Neural progenitor cell (in vitro differentiated cells): Measurements from ENCODE around the gene ABHD12.

Experiments
- EZH2 ChIP-seq: fragments of 200-600 bp; sonication (generic); IDR thresholded peaks from 2 replicates; pipeline ENCODE4 v1.6.1; 2017; ENCODE audit warnings: antibody characterized with exemption, mild to moderate bottlenecking, moderate library complexity
- EZH2phosphoT487 ChIP-seq: fragments of 200-600 bp; sonication (generic); IDR thresholded peaks from 2 replicates; pipeline ENCODE4 v1.6.1; 2017; ENCODE audit warnings: antibody characterized with exemption
- TF ChIP-seq, protein P1 (sequence below): fragments of 200-600 bp; sonication (generic); IDR thresholded peaks from 2 replicates; pipeline ENCODE4 v1.5.1; 2017; ENCODE audit warnings: antibody characterized with exemption, mild to moderate bottlenecking

DNA sequence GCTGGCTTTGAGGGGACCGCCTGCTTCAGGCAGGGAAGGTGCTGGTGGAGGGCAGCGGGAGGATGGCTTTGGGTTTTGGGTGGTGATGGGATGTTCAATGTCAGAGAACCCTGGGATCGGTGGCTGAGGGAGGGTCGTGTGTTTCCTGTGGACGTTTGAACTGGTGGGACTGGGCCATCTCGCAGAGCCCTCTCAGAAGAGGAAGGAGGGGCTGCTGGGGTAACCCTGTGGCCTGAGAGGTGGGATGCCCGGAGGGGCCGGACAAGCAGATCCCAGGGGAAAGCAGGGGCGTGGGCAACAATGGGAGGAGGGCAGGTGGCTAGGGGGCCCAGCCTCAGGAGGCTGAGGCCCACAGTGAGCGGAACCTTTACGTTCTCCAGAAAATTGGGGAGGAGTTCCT, 107.8 kb downstream of the ABHD12 start:
- TF ChIP-seq, protein P1, sequence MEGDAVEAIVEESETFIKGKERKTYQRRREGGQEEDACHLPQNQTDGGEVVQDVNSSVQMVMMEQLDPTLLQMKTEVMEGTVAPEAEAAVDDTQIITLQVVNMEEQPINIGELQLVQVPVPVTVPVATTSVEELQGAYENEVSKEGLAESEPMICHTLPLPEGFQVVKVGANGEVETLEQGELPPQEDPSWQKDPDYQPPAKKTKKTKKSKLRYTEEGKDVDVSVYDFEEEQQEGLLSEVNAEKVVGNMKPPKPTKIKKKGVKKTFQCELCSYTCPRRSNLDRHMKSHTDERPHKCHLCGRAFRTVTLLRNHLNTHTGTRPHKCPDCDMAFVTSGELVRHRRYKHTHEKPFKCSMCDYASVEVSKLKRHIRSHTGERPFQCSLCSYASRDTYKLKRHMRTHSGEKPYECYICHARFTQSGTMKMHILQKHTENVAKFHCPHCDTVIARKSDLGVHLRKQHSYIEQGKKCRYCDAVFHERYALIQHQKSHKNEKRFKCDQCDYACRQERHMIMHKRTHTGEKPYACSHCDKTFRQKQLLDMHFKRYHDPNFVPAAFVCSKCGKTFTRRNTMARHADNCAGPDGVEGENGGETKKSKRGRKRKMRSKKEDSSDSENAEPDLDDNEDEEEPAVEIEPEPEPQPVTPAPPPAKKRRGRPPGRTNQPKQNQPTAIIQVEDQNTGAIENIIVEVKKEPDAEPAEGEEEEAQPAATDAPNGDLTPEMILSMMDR: no peak
- TF ChIP-seq EZH2: no peak
- TF ChIP-seq EZH2phosphoT487: no peak
